H1 (cell line): ENCODE data around the gene PKD1. TPM values are rescaled to one million over a fixed set of nuclear protein-coding genes. Genes with fewer than 3 reads are reported as not detected.

Experiments
- CTCF ChIA-PET: fragments of 300-600 bp; sonication (Branson Sonifier 250); formaldehyde crosslinking; loops from one replicate; lab custom pipeline; 2021; ENCODE audit not compliant: partially characterized antibody; lab: Charles Lee
- POLR2A ChIA-PET: fragments of 300-600 bp; sonication (Branson Sonifier 250); formaldehyde crosslinking; loops from one replicate; lab custom pipeline; 2021; ENCODE audit warnings: inconsistent platforms; ENCODE audit not compliant: partially characterized antibody; lab: Charles Lee
- DNase-seq, 2 experiments: peaks; one replicate each; pipeline versions ENCODE4 v3.0.0 to v3.0.0-alpha.2; 2010 to 2022; ENCODE audit warnings: low spot score in 2 of 2, low read depth in 1 of 2, mixed read lengths in 1 of 2
- FAIRE-seq: peaks from 2 replicates; lab custom pipeline; 2011; peaks lifted over from hg19 to GRCh38; lab: Jason Lieb, UNC
- H2AFZ ChIP-seq: 2 replicates; pipeline ENCODE4 v1.8.1; 2012; ENCODE audit warnings: low read length, inconsistent platforms
- H2AK5ac ChIP-seq: 2 replicates; pipeline ENCODE4 v1.6.1; 2013; ENCODE audit warnings: low read depth, low read length
- H2BK120ac ChIP-seq: replicated peaks from 2 replicates; pipeline ENCODE3; 2013; ENCODE audit warnings: low read depth, low read length, inconsistent platforms
- H2BK12ac ChIP-seq: 2 replicates; pipeline ENCODE4 v1.6.1; 2013; ENCODE audit warnings: low read depth, low read length
- H2BK15ac ChIP-seq: 2 replicates; pipeline ENCODE4 v1.6.1; 2013; ENCODE audit warnings: low read length
- H2BK20ac ChIP-seq: 2 replicates; pipeline ENCODE4 v1.6.1; 2013; ENCODE audit warnings: low read length
- H2BK5ac ChIP-seq: 2 replicates; pipeline ENCODE4 v1.6.1; 2013; ENCODE audit warnings: low read depth, low read length
- H3K14ac ChIP-seq: 2 replicates; pipeline ENCODE4 v1.6.1; 2013; ENCODE audit warnings: inconsistent platforms; ENCODE audit not compliant: insufficient read length
- H3K18ac ChIP-seq: 2 replicates; pipeline ENCODE4 v1.6.1; 2013; ENCODE audit warnings: low read length; ENCODE audit errors: extremely low read depth
- H3K23ac ChIP-seq: 2 replicates; pipeline ENCODE4 v1.6.1; 2013; ENCODE audit warnings: inconsistent platforms; ENCODE audit not compliant: insufficient read length
- H3K23me2 ChIP-seq: 2 replicates; pipeline ENCODE4 v1.6.1; 2013; ENCODE audit warnings: low read depth, low read length
- H3K27ac ChIP-seq: 2 replicates; pipeline ENCODE4 v1.6.1; 2011; ENCODE audit warnings: low read depth, low read length, inconsistent platforms
- H3K27me3 ChIP-seq, 4 experiments: replicated peaks in 1 of 4; 1 replicate in 1 of 4; 2 replicates in 3 of 4; pipeline versions ENCODE4 v1.6.1 to v1.8.1; 2011 to 2013; ENCODE audit warnings: low read length in 3 of 4, mild to moderate bottlenecking in 3 of 4, inconsistent platforms in 2 of 4, mixed read lengths in 2 of 4, moderate library complexity in 1 of 4; ENCODE audit not compliant: control insufficient read depth in 3 of 4, insufficient read depth in 3 of 4; ENCODE audit errors: extremely low read depth in 1 of 4
- H3K36me3 ChIP-seq, 4 experiments: 2 replicates each; pipeline versions ENCODE4 v1.6.1 to v1.8.1; 2011 to 2013; ENCODE audit warnings: mild to moderate bottlenecking in 4 of 4, low read length in 3 of 4, moderate library complexity in 2 of 4, control low read depth in 1 of 4, inconsistent platforms in 1 of 4; ENCODE audit not compliant: insufficient read depth in 4 of 4, control insufficient read depth in 2 of 4
- H3K4ac ChIP-seq: replicated peaks from 2 replicates; pipeline ENCODE3; 2013; ENCODE audit warnings: low read length, low read depth, mixed read lengths, inconsistent platforms; ENCODE audit not compliant: insufficient read length
- H3K4me1 ChIP-seq, 4 experiments: replicated peaks in 1 of 4; 1 replicate in 1 of 4; 2 replicates in 3 of 4; pipeline versions ENCODE4 v1.6.1 to v1.8.1; 2011 to 2013; ENCODE audit warnings: low read length in 3 of 4, inconsistent platforms in 2 of 4, mixed read lengths in 1 of 4; ENCODE audit not compliant: insufficient read depth in 4 of 4, control insufficient read depth in 3 of 4
- H3K4me2 ChIP-seq, 2 experiments: 2 replicates each; pipeline versions ENCODE4 v1.6.1 to v1.8.1; 2011 to 2013; ENCODE audit warnings: low read depth in 2 of 2, low read length in 2 of 2, control low read depth in 1 of 2, inconsistent platforms in 1 of 2, mild to moderate bottlenecking in 1 of 2; ENCODE audit not compliant: insufficient read depth in 1 of 2
- H3K4me3 ChIP-seq, 4 experiments: fragments of 200-600, 300-600 bp in 1 of 4; sonication (generic), shearing (Covaris generic), sonication (Bioruptor Twin) in 1 of 4; 2 replicates each; pipeline versions ENCODE4 v1.5.1 to v1.8.1; 2011 to 2016; ENCODE audit warnings: low read length in 4 of 4, low read depth in 3 of 4, control low read depth in 2 of 4, inconsistent platforms in 2 of 4, mild to moderate bottlenecking in 2 of 4, mixed read lengths in 1 of 4, moderate library complexity in 1 of 4; ENCODE audit not compliant: insufficient read depth in 2 of 4; ENCODE audit errors: extremely low read depth in 1 of 4
- H3K56ac ChIP-seq: replicated peaks from 2 replicates; pipeline ENCODE3; 2013; ENCODE audit warnings: low read depth, mild to moderate bottlenecking, mixed read lengths, low read length, inconsistent platforms; ENCODE audit not compliant: insufficient read length
- H3K79me1 ChIP-seq: 2 replicates; pipeline ENCODE4 v1.6.1; 2013; ENCODE audit warnings: low read depth, low read length, control low read depth
- H3K79me2 ChIP-seq, 2 experiments: 2 replicates each; pipeline versions ENCODE4 v1.6.1 to v1.8.1; 2012 to 2013; ENCODE audit warnings: low read length in 2 of 2, mild to moderate bottlenecking in 2 of 2, inconsistent platforms in 1 of 2; ENCODE audit not compliant: insufficient read depth in 2 of 2, control insufficient read depth in 1 of 2
- H3K9ac ChIP-seq, 4 experiments: replicated peaks in 1 of 4; 1 replicate in 1 of 4; 2 replicates in 3 of 4; pipeline versions ENCODE4 v1.6.1 to v1.8.1; 2011 to 2013; ENCODE audit warnings: low read depth in 3 of 4, low read length in 3 of 4, control low read depth in 2 of 4, mild to moderate bottlenecking in 2 of 4, moderate library complexity in 2 of 4, inconsistent platforms in 1 of 4; ENCODE audit errors: extremely low read depth in 1 of 4
- H3K9me3 ChIP-seq, 2 experiments: 2 replicates each; pipeline versions ENCODE4 v1.6.1 to v1.8.1; 2012 to 2013; ENCODE audit warnings: mild to moderate bottlenecking in 2 of 2, moderate library complexity in 2 of 2, control low read depth in 1 of 2, inconsistent platforms in 1 of 2, low read depth in 1 of 2, low read length in 1 of 2, mixed read lengths in 1 of 2; ENCODE audit not compliant: insufficient read depth in 2 of 2
- H4K20me1 ChIP-seq, 2 experiments: replicated peaks in 1 of 2; 2 replicates each; pipeline versions ENCODE3 to v1.8.1; 2011 to 2013; ENCODE audit warnings: inconsistent platforms in 2 of 2, low read length in 2 of 2, mild to moderate bottlenecking in 1 of 2; ENCODE audit not compliant: insufficient read depth in 2 of 2, control insufficient read depth in 1 of 2
- H4K5ac ChIP-seq: 2 replicates; pipeline ENCODE4 v1.6.1; 2013; ENCODE audit warnings: low read length, low read depth, mixed read lengths, inconsistent platforms; ENCODE audit not compliant: insufficient read length
- H4K8ac ChIP-seq: 2 replicates; pipeline ENCODE4 v1.8.0; 2013; ENCODE audit warnings: mild to moderate bottlenecking, moderate library complexity, low read length, inconsistent platforms; ENCODE audit not compliant: insufficient read depth; ENCODE audit errors: extremely low read depth
- H4K91ac ChIP-seq: replicated peaks from 2 replicates; pipeline ENCODE3; 2013; ENCODE audit warnings: low read length, mixed read lengths, inconsistent platforms; ENCODE audit not compliant: insufficient read length
- EZH2 ChIP-seq: fragments of 200-600 bp; sonication (generic); IDR thresholded peaks from 2 replicates; pipeline ENCODE4 v1.7.1; 2012; ENCODE audit warnings: low read depth, mild to moderate bottlenecking, moderate library complexity, low read length, inconsistent platforms; ENCODE audit not compliant: severe bottlenecking
- KDM5A ChIP-seq: fragments of 200-600 bp; IDR thresholded peaks from 2 replicates; pipeline ENCODE4 v1.7.1; 2012; ENCODE audit warnings: mild to moderate bottlenecking, low read length, inconsistent platforms, mixed read lengths
- POU5F1 ChIP-seq: IDR thresholded peaks from 2 replicates; pipeline ENCODE4 v1.6.1; 2011; ENCODE audit warnings: low read depth, mild to moderate bottlenecking, low read length, moderate library complexity
- SAP30 ChIP-seq: fragments of 300-600 bp; sonication (generic); IDR thresholded peaks from 2 replicates; pipeline ENCODE4 v1.7.1; 2012; ENCODE audit warnings: low read length, moderate library complexity, mild to moderate bottlenecking, inconsistent platforms; ENCODE audit not compliant: insufficient read depth, insufficient replicate concordance
- WGBS, 2 experiments: shearing (Covaris generic) in 1 of 2; methylation state at CpG; one replicate each; pipeline versions ENCODE4 v1.1.6 to v1.1.7; 2013 to 2015; ENCODE audit warnings: low lambda C conversion rate in 2 of 2, mixed read lengths in 2 of 2, inconsistent platforms in 1 of 2, low coverage in 1 of 2, missing lambda C conversion rate in 1 of 2; ENCODE audit not compliant: insufficient replicate concordance in 2 of 2, insufficient coverage in 1 of 2, insufficient read length in 1 of 2; ENCODE audit errors: extremely low coverage in 1 of 2, missing lambda C conversion rate in 1 of 2; 5-methylcytosine and 5-hydroxymethylcytosine counted together
- polyA plus RNA-seq, 7 experiments: library from polyadenylated mRNA; depleted of rRNA in 3 of 7; stranded (reverse) in 5 of 7; unstranded in 2 of 7; fragments of >200 nt in 5 of 7; fragments of 200-250 nt in 2 of 7; gene quantifications; 1 replicate in 5 of 7; 2 replicates in 1 of 7; 4 replicates in 1 of 7; pipeline versions ENCODE4 v1.2.1 to v1.2.3, GENCODE V29; 2011 to 2013; ENCODE audit warnings: missing spikeins in 2 of 7, mixed read lengths in 2 of 7
- total RNA-seq: library from RNA; stranded (reverse); fragmentation: NEBNext Ultra II Directional; extraction: Animal tissue kit (Norgen Biotek cat#: 25700); gene quantifications from 2 replicates; pipeline ENCODE4 v1.2.1, GENCODE V29; 2021

Gene PKD1
- total and polyA plus RNA-seq, 2 of the 8 experiments (the other 6 are each of a cell fraction or from before 2014, with no cell fraction given): 40.6 to 52.7 TPM

DNA sequence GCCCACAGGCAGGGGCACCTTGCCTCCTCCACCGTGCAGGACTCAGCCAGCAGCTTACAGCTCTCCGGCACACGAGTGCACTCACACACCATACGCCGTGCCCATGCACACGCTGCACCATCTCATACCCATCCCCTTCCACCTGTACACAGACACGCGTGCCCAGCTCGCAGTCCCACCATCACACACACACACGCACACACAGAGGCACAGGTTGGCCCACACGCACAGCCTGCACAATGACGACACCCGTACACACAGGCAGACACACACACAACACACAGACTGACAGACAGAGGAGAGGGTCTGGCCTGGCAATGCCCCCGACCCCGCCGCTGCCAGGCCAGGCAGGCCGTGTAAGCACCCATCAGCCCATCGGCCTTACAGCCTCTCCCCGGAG is 48.6 kb upstream of the PKD1 start:
- H3K36me3 ChIP-seq: peaks cover 0 to 4% (median 0%) of the 10 kb centered on the region in 4 experiments; a peak in 1 of 8 replicates
- peaks cover 0 to 7% (median 2%) of the 10 kb centered on the region in 4 experiments; a peak in 4 of 7 replicates for H3K4me1 ChIP-seq
- H3K4me3 ChIP-seq: no peak overlapping the region
- peaks cover 2% of the 10 kb centered on the region; the same call in 1 of the 2 replicates for H3K23me2 ChIP-seq
- no peaks in the 10 kb centered on the region for H3K79me2 ChIP-seq
- 0 out of 2 replicates have a peak overlapping the region, but pooled peaks have one; percentile 46 for H2BK15ac ChIP-seq
- no peaks in the 10 kb centered on the region for H3K79me1 ChIP-seq
- H2AFZ ChIP-seq: no peak overlapping the region
- ChIA-PET POLR2A (interaction anchor here (0.6 to 4.9 kb wide), 10 partner anchors 8 to 54 kb away, joined by 3 to 17 read pairs (median 3); partner anchors contain the start of genes BRICD5, PGP and TRAF7), CTCF (interaction anchor here (0.5 to 0.8 kb wide), 2 partner anchors 10 to 128 kb away, joined by 3 to 4 read pairs; no protein-coding TSS in a partner anchor)
- no peak overlapping the region for H4K8ac ChIP-seq
- peaks cover 0 to 6% of the 10 kb centered on the region in 2 experiments for H4K20me1 ChIP-seq
- peak overlapping the region; percentile 65 for H4K91ac ChIP-seq
- no peak overlapping the region for H2BK120ac ChIP-seq
- H3K4me2 ChIP-seq: no peak overlapping the region
- H3K14ac ChIP-seq: no peak overlapping the region
- no peaks in the 10 kb centered on the region for H3K9me3 ChIP-seq
- H3K56ac ChIP-seq: no peak overlapping the region
- H2BK5ac ChIP-seq: no peak overlapping the region; the same call in 1 of the 2 replicates
- no peak overlapping the region for H3K23ac ChIP-seq
- 95% methylated on average over 19 of the region's 19 CpGs; no CpG with 5 or more reads in 1 of the 2 experiments for WGBS, 2 experiments
- no peak overlapping the region for H4K5ac ChIP-seq
- no peaks in the 10 kb centered on the region; a peak in 1 of 7 replicates for H3K27me3 ChIP-seq
- FAIRE-seq: no peak
- H2AK5ac ChIP-seq: no peak overlapping the region
- H3K4ac ChIP-seq: no peak overlapping the region
- no peak overlapping the region for H3K27ac ChIP-seq
- H2BK12ac ChIP-seq: 0 out of 2 replicates have a peak overlapping the region, but pooled peaks have one; percentile 5
- DNase-seq: no peak
- H3K18ac ChIP-seq: no peak overlapping the region
- no peak overlapping the region for H2BK20ac ChIP-seq
- H3K9ac ChIP-seq: no peak overlapping the region
- no peak for TF ChIP-seq EZH2
- TF ChIP-seq SAP30: no peak
- no peak for TF ChIP-seq POU5F1
- no peak for TF ChIP-seq KDM5A
